ENCODE measurements around the gene RAB4B.
"Not testable (repeated sequence)": the region's sequence is repeated elsewhere in the genome, so short reads cannot be mapped to it uniquely, and the experiment has no call there.

DNA sequence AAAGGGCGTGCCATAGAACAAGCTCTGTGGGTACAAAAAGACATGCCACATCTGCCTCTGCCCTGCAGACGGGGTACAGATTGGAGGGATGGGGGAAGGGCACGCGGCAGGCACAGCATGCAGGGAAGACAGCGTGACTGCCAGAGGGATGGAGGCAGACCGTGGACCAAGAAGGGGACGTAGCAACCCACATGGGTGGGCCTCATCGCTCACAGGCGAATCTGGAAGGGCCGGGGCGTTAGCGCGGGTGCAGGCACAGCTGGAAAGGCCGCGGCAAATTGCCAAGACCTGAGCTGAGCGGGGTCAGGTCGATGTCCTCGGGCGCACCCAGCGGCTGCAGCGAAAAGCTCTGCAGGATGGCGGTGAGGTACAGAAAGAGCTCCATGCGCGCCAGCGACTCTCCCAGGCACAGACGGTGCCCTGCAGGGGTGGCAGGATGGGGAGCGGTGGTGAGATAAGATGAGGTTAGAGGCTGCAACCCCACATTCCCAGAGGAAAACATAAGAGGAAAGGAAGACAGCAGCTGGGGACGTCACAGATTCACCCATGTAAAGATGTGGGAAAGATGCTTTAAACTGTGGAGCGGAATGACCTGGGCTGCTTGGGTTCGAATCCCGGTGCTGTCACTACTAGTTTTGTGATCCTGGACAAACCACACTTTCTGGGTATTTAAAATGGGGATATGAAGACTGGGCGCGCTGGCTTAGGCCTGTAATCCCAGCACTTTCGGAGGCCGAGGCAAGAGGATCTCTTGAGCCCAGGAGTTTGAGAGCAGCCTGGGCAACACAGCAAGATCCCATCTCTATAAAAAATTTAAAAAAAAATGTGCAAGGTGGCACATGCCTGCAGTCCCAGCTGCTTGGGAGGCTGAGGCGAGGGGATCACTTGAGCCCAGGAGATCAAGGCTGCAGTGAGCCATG lies 40.7 kb downstream of the RAB4B start:
- TF ChIP-seq, protein P1, sequence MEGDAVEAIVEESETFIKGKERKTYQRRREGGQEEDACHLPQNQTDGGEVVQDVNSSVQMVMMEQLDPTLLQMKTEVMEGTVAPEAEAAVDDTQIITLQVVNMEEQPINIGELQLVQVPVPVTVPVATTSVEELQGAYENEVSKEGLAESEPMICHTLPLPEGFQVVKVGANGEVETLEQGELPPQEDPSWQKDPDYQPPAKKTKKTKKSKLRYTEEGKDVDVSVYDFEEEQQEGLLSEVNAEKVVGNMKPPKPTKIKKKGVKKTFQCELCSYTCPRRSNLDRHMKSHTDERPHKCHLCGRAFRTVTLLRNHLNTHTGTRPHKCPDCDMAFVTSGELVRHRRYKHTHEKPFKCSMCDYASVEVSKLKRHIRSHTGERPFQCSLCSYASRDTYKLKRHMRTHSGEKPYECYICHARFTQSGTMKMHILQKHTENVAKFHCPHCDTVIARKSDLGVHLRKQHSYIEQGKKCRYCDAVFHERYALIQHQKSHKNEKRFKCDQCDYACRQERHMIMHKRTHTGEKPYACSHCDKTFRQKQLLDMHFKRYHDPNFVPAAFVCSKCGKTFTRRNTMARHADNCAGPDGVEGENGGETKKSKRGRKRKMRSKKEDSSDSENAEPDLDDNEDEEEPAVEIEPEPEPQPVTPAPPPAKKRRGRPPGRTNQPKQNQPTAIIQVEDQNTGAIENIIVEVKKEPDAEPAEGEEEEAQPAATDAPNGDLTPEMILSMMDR (IDR thresholded peaks at IDR 0.05), result peak; percentile 63
- TF ChIP-seq EZH2 (IDR thresholded peaks at IDR 0.05; ENCODE audit: borderline replicate concordance, insufficient read depth, low read depth, low read length, poor library complexity, severe bottlenecking), result not testable (repeated sequence)

Data from B cell (primary cell).